OCI-LY7 (cell line): ENCODE data around the gene PCDHGB2.

Source experiments
- EZH2phosphoT487 ChIP-seq: fragments of 200-600 bp; sonication (generic); IDR thresholded peaks from 2 replicates; pipeline ENCODE4 v1.6.1; 2018; ENCODE audit warnings: low read depth, borderline replicate concordance, mild to moderate bottlenecking, mixed run types, antibody characterized with exemption, low read length, moderate library complexity, mixed read lengths
- TF ChIP-seq, protein P1 (sequence below): fragments of 200-600 bp; sonication (generic); conservative IDR thresholded peaks from 2 replicates; pipeline ENCODE4 v1.5.1; 2014; ENCODE audit warnings: mild to moderate bottlenecking, antibody characterized with exemption, low read length, moderate library complexity, mixed read lengths

DNA sequence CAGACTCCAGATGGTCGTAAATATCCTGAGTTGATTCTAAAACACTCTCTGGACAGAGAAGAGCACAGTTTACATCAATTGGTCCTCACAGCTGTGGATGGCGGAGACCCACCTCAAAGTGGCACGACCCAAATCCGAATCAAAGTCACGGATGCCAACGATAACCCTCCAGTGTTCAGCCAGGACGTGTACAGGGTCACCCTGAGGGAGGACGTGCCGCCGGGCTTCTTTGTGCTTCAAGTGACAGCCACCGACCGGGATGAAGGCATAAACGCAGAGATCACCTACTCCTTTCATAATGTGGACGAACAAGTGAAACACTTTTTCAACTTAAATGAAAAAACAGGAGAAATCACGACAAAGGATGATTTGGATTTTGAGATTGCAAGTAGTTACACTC, 891 bp downstream of the PCDHGB2 start:
- TF ChIP-seq, protein P1, sequence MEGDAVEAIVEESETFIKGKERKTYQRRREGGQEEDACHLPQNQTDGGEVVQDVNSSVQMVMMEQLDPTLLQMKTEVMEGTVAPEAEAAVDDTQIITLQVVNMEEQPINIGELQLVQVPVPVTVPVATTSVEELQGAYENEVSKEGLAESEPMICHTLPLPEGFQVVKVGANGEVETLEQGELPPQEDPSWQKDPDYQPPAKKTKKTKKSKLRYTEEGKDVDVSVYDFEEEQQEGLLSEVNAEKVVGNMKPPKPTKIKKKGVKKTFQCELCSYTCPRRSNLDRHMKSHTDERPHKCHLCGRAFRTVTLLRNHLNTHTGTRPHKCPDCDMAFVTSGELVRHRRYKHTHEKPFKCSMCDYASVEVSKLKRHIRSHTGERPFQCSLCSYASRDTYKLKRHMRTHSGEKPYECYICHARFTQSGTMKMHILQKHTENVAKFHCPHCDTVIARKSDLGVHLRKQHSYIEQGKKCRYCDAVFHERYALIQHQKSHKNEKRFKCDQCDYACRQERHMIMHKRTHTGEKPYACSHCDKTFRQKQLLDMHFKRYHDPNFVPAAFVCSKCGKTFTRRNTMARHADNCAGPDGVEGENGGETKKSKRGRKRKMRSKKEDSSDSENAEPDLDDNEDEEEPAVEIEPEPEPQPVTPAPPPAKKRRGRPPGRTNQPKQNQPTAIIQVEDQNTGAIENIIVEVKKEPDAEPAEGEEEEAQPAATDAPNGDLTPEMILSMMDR: no peak
- TF ChIP-seq EZH2phosphoT487: no peak
